GM21529 (cell line): ENCODE results near the gene SDCCAG8.

ENCODE experiments used
- ATAC-seq: cut with Tn5 transposase; IDR thresholded peaks from one replicate; pipeline ENCODE4 v1.9.1; 2021; ENCODE audit not compliant: unreplicated experiment

Gene SDCCAG8

DNA sequence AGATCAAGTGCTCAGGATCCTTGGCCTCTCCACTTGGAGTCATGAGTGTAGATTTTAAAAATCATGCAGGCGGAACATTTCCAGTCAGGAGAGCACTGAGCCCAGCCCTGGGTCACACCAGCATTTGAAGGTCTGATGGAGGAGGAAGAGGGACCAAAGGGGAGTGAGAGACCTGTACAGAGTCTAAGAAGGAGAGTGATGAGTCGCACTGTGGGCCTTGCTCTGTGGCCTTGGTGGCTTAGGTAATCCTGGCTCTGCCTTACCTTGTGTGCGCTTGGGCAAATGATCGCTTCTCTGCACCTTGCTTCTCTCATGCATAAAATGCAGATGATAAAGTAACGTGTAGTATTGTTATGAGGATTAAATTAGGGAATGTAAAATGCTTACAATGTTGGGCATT, 225.3 kb downstream of the SDCCAG8 start:
- no peak for ATAC-seq

DNA sequence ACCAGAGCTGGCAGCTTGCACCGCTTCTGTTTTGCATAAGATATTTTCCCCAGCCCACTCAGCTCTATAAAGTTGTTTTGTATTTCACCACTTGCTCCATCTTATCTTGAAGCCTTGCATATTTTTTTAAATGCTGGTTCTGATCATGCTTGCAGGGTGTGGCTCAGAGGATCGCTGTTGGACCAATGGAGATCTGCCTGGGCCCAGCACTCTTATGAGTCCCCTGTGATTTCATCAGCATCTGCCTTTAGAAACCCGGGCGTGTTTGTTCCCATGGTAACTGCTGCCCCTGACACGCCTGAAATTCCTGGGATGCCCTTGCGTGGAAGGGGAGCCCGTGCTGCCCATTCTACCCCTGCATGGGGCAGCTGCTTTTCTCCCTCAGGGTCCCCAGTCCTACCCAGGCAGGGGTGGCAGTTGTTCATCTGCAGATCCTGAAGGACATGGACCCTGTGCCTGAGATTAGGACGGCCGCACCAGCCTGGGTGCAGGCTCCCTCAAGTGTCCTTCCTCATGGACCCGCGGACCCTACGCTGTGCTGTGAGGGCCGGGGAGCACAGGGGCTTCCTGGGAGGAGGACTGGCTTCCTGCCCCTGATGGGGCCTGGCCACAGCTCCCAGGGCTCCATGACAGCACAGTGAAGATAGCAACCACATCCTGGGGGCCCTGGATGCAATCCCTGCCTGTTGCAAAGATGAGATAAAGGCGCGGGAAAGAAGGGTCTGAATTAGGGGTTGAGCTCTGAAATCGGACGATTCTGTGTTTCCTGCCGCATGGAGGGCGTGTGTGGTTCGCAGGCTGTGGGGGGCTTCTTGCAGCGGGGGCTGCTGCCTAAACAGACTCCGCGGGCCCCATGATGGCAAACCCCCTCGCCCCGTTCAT, 226.5 kb downstream of the SDCCAG8 start:
- ATAC-seq, result no peak

DNA sequence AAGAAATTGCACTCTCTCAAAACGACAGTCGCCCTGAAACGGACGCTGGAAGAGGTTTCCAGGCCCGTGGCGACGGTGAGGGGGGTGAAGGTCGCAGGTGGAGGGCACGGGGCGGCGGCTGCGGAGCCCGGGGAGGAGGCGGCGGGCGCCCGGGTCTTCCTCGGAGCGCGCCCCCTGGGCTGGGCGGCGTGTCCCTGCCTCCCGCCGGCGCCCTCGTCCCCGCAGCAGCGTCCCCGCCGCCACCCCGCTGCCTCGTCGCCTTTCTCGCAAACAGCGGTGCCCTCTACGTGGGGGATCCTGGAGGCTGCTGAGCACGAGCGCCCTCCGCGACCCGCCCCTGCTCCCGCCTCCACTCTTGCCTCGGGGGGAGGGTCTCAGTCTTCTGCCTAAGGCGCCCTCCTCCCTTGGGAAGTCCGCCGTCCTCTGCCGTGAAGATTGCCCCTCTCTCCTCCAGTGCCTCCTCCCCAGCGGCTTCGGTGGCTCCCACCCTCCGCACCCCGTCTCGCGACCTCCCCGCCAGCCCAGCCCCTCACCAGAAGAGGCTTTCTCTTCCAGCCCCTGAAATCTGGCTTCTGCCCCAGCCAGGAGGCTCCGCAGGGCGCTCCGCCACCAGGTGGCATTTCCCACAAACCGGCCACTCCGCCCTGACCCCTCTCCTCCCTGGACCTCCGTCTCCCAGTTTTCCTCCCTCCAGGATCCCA, 227.4 kb downstream of the SDCCAG8 start:
- no peak for ATAC-seq

DNA sequence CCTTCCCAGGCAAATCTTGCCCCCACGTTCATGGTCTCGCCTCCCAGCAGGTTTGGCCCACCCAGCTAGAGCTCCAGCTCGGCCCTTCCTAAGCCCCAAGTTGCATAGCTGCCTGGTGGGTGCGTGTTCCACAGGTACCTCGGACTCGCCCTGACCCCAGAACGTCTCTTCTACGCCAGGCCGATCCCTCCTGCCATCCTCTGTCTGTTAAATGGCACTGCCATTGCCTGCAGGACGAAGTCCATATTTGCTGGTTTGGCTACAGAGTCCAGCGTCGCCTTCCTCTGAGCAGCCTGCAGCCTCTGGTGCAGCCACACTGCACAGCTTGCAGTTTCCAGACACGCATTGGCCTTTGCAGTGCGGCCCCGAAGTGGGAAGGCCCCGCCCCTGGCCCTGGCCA, 228.1 kb downstream of the SDCCAG8 start:
- ATAC-seq, result no peak

DNA sequence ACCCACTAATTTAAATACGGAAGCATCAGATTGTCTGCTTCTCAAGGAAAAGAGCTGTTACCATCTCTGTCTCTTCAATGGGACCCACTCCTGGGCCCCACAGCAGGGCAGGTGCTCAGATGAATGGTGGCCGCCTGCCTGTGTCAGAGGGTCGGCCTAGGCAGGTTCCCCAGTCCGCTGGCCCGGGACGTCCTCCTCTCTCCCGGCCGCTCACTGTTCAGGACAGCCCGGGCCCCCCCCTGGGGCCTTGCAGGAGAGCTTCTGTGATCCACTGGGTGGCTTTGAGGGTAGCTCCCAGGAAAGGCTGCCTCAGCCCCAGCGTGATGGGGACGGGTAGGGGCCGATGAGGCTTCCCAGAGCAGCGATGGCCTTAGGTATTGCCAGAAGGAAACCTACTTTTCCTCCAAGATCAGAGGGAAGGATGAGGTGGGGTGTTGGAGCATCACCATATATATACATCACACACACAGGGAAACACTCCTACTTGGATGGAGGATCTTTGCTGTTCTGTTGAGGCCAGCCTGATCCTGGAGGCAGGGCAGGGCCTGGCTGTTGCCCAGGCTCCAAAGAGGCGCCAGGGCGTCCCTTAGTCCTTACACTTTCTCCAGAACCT, 231.3 kb downstream of the SDCCAG8 start:
- no peak for ATAC-seq

DNA sequence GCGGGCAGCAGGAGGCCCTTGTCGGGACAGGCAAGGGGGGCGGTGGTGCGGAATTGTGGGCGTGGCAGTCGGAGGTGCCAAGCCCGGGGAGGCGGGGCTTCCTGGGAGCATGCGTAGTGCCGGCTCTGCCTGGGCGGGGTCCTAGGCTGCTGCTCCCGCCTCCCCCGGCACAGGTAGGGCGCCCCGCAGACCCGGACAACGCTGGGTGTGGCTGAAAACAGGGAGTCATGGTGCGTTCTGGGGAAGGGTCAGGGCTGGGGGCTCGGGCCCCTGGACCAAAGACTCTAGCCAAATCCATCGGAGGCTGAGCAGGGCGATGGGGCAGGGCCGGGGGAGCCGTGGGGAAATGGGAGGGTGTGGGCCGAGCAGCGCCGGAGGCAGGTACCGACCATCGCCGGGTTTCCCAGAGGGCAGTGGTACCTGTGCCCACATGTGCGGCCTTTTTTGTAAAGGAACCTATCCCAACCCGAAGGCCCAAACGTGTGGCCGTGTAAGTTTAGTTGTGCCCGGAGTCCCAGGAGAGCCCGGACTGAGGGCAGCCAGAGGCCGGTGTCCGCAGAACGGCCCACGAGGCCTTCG, 231.9 kb downstream of the SDCCAG8 start:
- no peak for ATAC-seq

DNA sequence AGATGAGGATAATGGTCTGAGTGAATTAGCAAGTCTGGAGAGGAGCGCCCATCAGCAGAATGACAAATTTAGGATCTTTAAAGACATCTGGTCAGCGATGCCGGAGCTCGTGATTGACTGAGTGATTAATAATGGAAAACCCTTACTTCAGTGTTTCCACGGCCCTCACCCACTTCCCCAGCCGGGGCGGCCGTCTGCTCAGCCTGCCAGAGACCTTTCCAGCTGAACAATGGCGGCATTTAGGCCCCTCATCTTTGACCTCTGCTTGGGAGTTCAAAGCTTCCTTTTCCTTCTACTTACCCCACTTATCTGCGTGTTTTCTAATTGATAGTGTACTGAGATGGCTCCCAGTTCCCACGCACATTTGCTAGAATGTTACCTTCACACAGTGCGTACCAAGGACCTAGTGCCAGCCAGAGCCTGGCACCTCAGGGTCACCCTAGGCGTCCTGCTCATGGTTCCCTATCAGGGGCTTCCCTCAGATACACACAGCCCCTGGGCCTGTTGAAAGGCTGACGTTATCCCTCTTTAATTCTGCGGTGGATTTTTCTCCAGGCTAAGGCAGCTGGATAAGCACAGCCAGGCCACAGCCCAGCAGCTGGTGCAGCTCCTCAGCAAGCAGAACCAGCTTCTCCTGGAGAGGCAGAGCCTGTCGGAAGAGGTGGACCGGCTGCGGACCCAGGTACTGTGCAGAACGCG, 232.8 kb downstream of the SDCCAG8 start:
- no peak for ATAC-seq

DNA sequence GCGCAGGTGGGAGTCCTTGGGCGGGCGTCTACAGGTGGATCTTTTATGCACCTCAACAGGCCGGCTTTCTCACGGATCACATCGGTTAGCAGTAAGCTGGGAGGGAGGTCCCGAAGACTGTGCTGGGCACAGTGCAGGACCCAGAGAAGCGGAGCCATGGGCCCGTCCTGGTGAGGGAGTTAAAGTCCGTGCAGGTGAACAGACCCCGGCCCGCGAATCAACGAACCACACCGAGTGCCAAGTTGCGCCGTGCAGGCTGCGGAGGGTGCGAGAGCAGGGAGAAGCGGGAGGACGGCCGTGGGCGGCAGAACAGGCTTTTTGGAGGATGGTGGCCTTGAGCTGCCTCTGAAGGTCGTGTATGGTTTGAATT, 233.3 kb downstream of the SDCCAG8 start:
- no peak for ATAC-seq

DNA sequence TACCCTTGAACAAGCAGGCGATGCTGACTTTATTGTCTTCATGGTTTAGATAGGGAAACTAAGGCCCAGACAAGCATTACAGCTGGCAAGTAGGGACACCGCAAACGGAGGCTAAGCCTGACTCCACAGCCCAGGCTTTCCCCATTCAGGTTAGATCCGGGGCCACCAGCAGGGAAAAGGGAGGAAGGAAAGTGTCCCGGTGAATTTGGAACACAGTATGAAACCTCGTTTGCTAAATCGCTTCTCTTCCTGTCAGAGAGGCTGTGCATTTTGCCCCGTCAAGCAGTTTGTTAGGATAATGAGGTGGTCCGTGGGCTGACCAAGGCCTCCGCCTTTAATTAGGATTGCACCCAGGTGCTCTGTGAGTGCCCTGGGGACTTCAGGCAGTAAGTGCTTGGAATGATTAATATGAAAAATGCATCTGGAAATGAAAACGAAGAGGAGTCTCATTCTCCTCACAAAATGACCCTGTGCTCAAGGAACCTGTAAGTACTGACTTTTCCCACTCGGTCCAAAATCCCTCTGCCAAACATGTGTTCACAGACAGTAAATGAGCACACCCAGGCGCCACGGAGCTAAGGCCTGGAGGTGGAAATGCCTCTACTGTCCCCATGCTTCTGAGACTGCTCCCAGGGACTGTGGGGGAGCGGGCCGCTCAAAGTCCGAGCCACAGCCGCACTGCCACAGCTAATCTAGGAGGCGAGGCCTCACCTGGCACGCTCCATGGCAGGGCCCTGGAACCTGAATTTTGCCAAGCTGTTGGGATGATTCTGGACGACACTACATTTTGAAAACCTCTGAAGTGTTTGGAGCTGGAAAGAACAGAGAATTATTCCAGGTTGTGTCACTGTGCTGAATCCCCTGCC, 234.1 kb downstream of the SDCCAG8 start:
- no peak for ATAC-seq

DNA sequence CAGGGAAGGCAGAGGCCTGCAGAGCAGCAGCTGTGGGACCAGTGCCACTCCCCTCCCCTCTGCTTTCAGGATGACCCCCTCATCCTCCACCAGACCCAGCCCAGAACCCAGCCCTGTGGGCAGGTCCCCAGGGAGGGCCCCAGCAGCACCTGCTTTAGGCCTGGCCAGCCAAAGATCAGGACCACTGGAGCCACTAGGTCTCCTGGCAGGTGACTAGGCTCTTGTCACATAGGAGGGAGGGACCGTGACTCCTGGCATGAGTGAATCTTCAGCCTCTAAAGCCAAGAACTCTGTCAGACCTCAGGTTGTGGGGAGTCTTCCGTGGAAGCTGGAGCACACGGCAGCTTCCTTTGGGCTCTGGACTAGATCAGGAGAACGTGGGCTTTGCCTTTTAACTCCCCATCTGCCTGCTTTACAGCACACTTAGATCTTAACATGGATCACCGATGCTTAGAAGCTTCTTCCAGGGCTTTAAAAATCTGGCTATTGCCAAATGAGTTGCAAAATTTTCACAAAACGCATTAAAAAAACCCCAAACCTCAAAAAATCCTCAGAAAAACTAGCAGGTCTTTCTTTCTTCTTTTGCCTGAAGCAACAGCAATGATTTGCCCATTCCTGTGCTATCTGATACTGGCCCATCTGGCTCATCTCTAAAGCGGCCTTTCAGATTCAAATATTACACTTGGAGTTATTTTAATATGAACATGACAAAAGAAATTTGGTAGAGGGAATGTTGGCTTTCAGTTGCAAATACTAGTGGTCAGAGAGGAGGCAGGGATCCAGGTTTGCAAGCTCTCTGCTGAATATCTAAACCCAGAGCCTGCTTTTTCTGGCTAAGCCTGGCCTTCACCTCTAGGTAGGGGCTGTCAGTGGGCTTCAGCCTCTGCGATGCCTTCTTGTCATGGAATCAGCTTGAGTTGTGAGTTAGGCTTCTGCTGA, 235.2 kb downstream of the SDCCAG8 start:
- ATAC-seq, result no peak

DNA sequence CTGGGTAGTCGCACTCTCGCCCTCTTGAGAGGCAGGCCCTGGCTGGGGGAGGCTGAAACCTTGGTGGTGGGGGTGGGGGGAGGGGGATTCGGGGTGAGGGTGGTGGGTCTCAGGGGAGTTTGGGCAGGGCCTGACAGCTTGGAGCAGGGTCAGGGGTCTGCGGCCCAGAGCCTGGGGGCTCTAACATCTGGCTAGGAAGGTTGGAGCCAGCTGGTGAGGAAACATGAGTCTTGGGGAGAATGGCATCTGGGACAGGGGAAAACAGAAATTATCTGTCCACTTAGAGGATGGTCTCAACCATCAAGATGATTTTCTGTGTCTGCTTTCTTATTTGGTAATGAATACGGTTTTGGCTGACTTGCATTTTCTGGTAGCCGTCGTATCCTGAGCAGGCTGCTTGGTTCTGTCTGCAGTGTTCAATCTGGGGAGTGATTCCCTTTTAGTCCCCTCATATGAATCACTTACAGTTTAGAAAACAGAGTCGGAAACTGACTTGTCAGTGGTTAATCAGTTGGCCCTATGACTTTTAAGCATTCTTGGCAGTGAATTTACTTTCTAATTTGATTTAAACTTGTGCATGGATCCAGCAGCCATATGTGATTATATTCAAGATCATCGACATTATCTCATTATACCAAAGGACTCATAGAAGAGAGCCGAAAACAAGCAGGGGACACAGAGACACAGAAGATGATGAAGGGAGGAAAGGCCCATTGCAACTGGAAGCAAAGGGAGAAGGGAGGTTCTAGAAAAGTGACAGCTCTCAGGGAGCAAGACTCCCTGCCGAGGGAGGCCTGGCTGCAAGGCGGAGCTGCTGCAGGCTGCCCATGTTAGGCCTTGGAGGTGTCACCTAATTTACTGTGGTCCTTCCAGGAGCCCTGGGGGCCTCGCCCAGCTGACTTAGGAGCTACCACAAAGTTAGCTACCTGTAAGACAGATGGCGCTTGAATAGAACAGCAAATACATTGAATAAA, 237.6 kb downstream of the SDCCAG8 start:
- ATAC-seq, result no peak

DNA sequence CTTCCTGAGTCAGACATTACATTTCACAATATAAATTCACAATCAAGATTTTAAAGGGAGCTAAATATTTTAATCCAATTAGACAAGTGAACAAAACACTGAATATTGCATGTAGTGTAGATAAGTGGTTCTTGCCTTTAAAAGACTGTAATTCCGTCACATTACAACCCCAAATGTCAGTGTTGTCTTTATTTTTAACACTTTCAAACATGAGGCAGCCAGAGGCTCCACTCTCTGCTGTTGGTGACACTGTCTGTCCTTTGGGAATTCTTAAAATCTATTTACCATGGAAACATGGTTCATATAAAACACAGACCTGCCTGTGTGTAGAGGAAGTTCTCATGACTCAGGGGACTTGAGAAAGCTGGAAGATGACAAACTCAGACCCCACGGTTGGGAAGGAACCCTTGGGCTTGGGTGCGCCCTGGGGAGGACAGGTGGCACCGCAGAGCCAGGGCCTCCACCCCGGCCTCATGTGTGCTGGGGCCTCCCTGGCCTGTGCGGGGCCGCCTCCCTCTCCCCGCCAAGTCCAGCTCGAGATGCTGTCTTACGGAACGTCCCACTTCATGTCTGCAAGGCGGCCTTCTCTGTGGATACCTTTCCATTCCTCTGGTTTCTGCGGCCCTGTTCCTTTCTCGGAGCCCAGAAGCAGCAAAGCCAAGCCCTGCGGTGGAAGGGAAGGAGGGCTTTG, 239.0 kb downstream of the SDCCAG8 start:
- ATAC-seq, result no peak

DNA sequence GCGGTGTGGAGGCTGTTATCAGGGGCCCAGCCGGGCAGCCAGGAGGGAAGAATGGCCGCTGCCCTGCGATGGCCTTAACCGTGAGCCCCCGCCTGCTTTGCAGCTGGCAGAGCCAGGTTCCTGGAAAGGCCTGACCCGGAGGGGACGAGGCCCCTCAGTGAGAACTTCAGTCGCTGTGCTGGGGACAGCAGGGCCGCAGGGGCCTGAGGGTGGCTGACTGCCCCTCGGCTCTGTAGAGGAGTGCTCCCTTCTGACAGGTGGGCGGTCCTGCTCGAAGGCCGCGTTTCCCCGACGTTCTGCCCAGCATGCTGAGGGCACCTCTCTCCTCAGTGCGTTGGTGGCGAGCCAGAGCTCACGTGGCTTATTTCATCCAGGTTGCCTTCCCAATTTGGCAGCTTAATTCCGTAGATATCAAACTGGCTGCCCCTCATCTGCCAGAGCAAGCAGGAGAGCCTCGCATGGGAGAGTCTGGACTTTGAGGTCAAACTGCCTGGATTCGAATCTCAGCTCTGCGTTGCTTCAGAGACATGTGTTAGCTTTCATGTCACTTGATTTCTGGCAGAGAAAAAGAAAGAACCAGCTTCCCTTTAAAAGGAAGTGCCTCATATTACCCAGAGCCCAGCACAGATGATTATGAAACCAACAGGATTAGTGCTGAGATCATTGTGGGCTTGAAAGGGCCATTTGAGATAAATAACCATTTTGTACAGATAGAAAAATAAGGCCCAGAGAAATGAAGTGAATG, 239.8 kb downstream of the SDCCAG8 start:
- no peak for ATAC-seq

DNA sequence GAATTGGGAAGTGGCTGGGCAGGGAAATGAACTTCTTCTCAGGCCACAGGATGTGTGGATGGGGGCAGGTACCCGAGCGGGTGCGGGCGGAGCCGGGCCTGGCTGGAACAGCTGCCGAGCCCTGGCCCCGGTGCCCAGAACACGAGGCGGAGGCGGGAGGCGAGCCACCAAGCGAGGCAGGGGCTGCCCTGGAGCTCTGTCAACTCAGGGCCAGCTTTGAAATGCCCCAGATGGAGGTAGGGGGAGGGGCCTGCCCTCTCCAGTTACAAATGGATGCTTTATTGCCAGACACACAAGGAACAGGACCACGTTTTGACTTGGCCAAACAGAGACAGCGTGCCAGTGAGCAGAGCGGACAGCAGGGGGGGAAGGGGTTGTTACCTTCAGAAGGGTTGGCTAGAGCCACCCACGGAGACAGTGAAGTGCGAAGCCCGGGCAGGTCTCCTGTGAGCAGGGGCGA, 240.4 kb downstream of the SDCCAG8 start:
- ATAC-seq, result no peak

DNA sequence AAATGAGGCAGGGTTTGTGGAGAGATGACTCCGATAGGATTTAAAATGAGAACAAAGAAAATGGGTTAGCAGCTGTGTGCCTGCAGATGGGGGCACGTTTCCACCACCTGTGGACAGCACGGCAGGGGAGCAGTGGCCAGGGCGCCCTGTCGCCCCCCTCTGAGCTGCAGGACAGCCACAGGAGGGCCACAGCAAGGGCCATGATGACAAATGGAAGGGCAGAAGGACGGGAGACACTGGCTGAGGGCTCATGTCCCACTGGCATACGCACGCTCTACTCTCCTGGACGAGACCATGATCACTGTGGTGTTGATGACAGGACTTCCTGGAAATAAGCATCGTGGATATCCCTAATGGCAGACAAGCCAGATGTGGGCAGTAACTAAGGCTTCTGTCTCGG, 241.0 kb downstream of the SDCCAG8 start:
- no peak for ATAC-seq

DNA sequence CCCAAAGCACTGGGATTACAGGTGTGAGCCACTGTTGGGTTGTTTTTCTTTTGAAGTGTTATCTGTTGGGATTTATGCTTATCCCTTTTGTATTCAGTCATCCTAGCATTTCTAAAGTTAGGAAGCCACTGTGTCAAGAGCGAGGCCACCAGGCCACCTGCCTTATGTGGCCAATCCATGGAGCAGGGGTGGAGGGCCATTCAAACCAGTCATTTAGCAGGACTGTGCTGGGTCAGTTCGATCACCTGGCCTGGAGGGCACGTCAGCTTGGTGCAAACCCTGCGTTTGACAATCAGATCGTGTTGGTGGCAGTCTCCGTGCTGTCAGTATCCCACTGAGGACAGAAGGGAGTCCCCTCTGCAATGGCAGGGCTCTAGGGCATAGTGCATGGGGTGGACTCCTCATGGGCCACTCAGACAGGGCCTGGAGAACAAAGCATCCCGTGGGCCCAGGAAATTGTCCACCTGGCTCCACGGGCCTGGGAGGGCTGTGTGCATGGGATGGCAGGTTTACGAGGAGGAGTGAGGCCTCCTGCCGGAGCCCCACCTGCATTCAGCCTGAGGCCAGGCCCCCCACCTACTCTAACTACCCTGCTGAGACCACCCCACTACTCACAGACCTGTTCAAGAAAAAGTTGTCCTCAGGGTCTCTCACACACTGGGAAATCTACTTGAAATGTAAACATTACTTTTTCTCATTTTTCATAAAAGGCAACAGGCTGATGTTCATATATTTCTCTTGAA, 242.3 kb downstream of the SDCCAG8 start:
- no peak for ATAC-seq
